Natural killer cell (primary cell): ENCODE data around the gene RAB30. TPM values are rescaled to one million over a fixed set of nuclear protein-coding genes. Genes with fewer than 3 reads are reported as not detected.
A peak's percentile ranks its signal among the peaks of the same experiment; 100 is the strongest.

Source experiments
- ATAC-seq, 3 donors: fragments of 150-1000 bp in 2 of 3; fragments of 200-7000 bp in 1 of 3; cut with Tn5 transposase; 1 replicate in 1 of 3; 2 replicates in 2 of 3; pipeline ENCODE4 v1.10.0; 2021; ENCODE audit warnings: mild to moderate bottlenecking in 2 of 3, moderate library complexity in 2 of 3
- DNase-seq, 2 donors: peaks; one replicate each; pipeline versions ENCODE4 v3.0.0 to v3.0.0-alpha.2; 2013 to 2021; ENCODE audit warnings: mixed read lengths in 1 of 2
- H3K27ac ChIP-seq: one replicate; pipeline ENCODE4 v1.5.1; 2013; ENCODE audit warnings: mild to moderate bottlenecking, low read length
- H3K27me3 ChIP-seq: one replicate; pipeline ENCODE4 v1.6.1; 2013; ENCODE audit warnings: low read length; ENCODE audit not compliant: control insufficient read depth, insufficient read depth
- H3K36me3 ChIP-seq: one replicate; pipeline ENCODE4 v1.6.1; 2013; ENCODE audit warnings: low read length; ENCODE audit not compliant: control insufficient read depth, insufficient read depth
- H3K4me1 ChIP-seq: one replicate; pipeline ENCODE4 v1.6.1; 2013; ENCODE audit warnings: low read length; ENCODE audit not compliant: control insufficient read depth, insufficient read depth
- H3K4me3 ChIP-seq: one replicate; pipeline ENCODE4 v1.5.1; 2013; ENCODE audit warnings: low read length
- H3K9me3 ChIP-seq: one replicate; pipeline ENCODE4 v1.6.1; 2013; ENCODE audit warnings: low read length; ENCODE audit not compliant: control insufficient read depth, insufficient read depth
- H3K27ac Mint-ChIP-seq, 2 donors: one replicate each; pipeline ENCODE4 v1.8.0; 2022; ENCODE audit warnings: mild to moderate bottlenecking in 2 of 2, mixed read lengths in 2 of 2, moderate library complexity in 1 of 2
- H3K27me3 Mint-ChIP-seq, 2 donors: one replicate each; pipeline ENCODE4 v1.8.0; 2022; ENCODE audit warnings: low read depth in 2 of 2, mixed read lengths in 2 of 2
- H3K36me3 Mint-ChIP-seq: one replicate; pipeline ENCODE4 v1.8.0; 2022; ENCODE audit warnings: mixed read lengths
- H3K4me1 Mint-ChIP-seq, 2 donors: one replicate each; pipeline ENCODE4 v1.8.0; 2022; ENCODE audit warnings: mixed read lengths in 2 of 2
- H3K4me3 Mint-ChIP-seq: one replicate; pipeline ENCODE4 v1.8.0; 2022; ENCODE audit warnings: mild to moderate bottlenecking, moderate library complexity, mixed read lengths
- H3K9me3 Mint-ChIP-seq, 2 donors: one replicate each; pipeline ENCODE4 v1.8.0; 2022; ENCODE audit warnings: mixed read lengths in 2 of 2
- CTCF ChIP-seq: fragments of 200-600 bp; IDR thresholded peaks from one replicate; pipeline ENCODE4 v1.8.0; 2022; ENCODE audit warnings: antibody characterized with exemption
- WGBS: methylation state at CpG from one replicate; pipeline ENCODE4 v1.1.7; 2013; ENCODE audit warnings: missing lambda C conversion rate; ENCODE audit not compliant: insufficient coverage; 5-methylcytosine and 5-hydroxymethylcytosine counted together
- intact Hi-C: fragments of 100-400 bp; cut with micrococcal nuclease; formaldehyde crosslinking; loops from one replicate; pipeline ENCODE4 v1.14.2; 2022
- total RNA-seq, 4 donors: library from RNA; stranded (reverse); fragments of 120-200 nt in 1 of 4; gene quantifications; one replicate each; pipeline versions ENCODE4 v1.2.3 to v1.2.4, GENCODE V29; 2013 to 2022

RAB30 gene
- total RNA-seq, 3 donors from 2014 or later (not counting 1 experiment from before 2014, with no cell fraction given): 10.2 to 23.3 (median 20.5) TPM

- Histone ChIP-seq H3K9me3 (no peaks in the 10 kb centered on the region), H3K27me3 (no peaks in the 10 kb centered on the region), H3K27ac (no peak overlapping the region), H3K4me1 (peaks cover 9% of the 10 kb centered on the region), H3K36me3 (no peaks in the 10 kb centered on the region), H3K4me3 (no peak overlapping the region)
- TF ChIP-seq CTCF: no peak
- WGBS: 58% methylated on average over 4 of the region's 5 CpGs
- H3K4me1 Mint-ChIP-seq: peaks cover 14 to 24% of the 10 kb centered on the region in 2 donors
- peak overlapping the region in 1 of 2 donors; percentile 75 for H3K27ac Mint-ChIP-seq
- H3K4me3 Mint-ChIP-seq: no peak overlapping the region
- ATAC-seq (no peak), DNase-seq (no peak)
- intact Hi-C loops: no loop called here
- no peaks in the 10 kb centered on the region for H3K36me3 Mint-ChIP-seq
- H3K9me3 Mint-ChIP-seq: no peaks in the 10 kb centered on the region
- no peaks in the 10 kb centered on the region for H3K27me3 Mint-ChIP-seq
Observed at GRCh38 chr11:83007477-83007876, 64.2 kb downstream of the RAB30 start.

GRCh38 chr11:83006877-83007330 lies 64.8 kb downstream of the RAB30 start:
- ATAC-seq (no peak), DNase-seq (no peak)
- H3K27me3 Mint-ChIP-seq: no peaks in the 10 kb centered on the region
- H3K27ac ChIP-seq: no peak overlapping the region
- peaks cover 14 to 24% of the 10 kb centered on the region in 2 donors for H3K4me1 Mint-ChIP-seq
- no peaks in the 10 kb centered on the region for H3K36me3 ChIP-seq
- H3K27me3 ChIP-seq: no peaks in the 10 kb centered on the region
- TF ChIP-seq CTCF: no peak
- 64% methylated on average over 1 of the region's 1 CpG for whole genome bisulfite sequencing
- H3K4me3 ChIP-seq: no peak overlapping the region
- H3K27ac Mint-ChIP-seq: peak overlapping the region in 1 of 2 donors; percentile 8
- peaks cover 9% of the 10 kb centered on the region for H3K4me1 ChIP-seq
- H3K9me3 Mint-ChIP-seq: no peaks in the 10 kb centered on the region
- H3K4me3 Mint-ChIP-seq: no peak overlapping the region
- intact Hi-C loops: no loop called here
- H3K9me3 ChIP-seq: no peaks in the 10 kb centered on the region
- no peaks in the 10 kb centered on the region for H3K36me3 Mint-ChIP-seq

- WGBS: 96% methylated on average over 1 of the region's 2 CpGs
- Mint-ChIP-seq H3K27me3 (no peaks in the 10 kb centered on the region), H3K9me3 (no peaks in the 10 kb centered on the region), H3K27ac (no peak overlapping the region), H3K4me3 (no peak overlapping the region), H3K36me3 (no peaks in the 10 kb centered on the region), H3K4me1 (peaks cover 15 to 27% of the 10 kb centered on the region in 2 donors)
- DNase-seq: no peak
- Histone ChIP-seq H3K4me3 (no peak overlapping the region), H3K27me3 (no peaks in the 10 kb centered on the region), H3K9me3 (no peaks in the 10 kb centered on the region), H3K4me1 (peaks cover 9% of the 10 kb centered on the region), H3K27ac (no peak overlapping the region), H3K36me3 (no peaks in the 10 kb centered on the region)
- ATAC-seq: no peak
- intact Hi-C loops: no loop called here
- TF ChIP-seq CTCF: no peak
Observed at GRCh38 chr11:83004746-83005556, 66.7 kb downstream of the RAB30 start.
